GM23338 (cell line): ENCODE measurements around the gene AP1M2. TPM values are rescaled to one million over a fixed set of nuclear protein-coding genes. Genes with fewer than 3 reads are reported as not detected.

ENCODE experiments used
- ATAC-seq: fragments of 200-7000 bp; cut with Tn5 transposase; 3 replicates; pipeline ENCODE4 v1.9.1; 2020
- DNase-seq: peaks from one replicate; pipeline ENCODE4 v3.0.0-alpha.2; 2015; ENCODE audit warnings: low spot score
- H2AFZ ChIP-seq: fragments of 200-600 bp; sonication (generic); 2 replicates; pipeline ENCODE4 v1.8.0; 2016; ENCODE audit warnings: antibody characterized with exemption, mild to moderate bottlenecking, moderate library complexity
- H3F3A ChIP-seq: fragments of 200-600 bp; sonication (generic); replicated peaks from 2 replicates; pipeline ENCODE4 v1.8.0; 2017; ENCODE audit warnings: antibody characterized with exemption, mixed run types, low read depth
- H3K27ac ChIP-seq: fragments of 200-600 bp; sonication (generic); 2 replicates; pipeline ENCODE4 v1.6.1; 2016; ENCODE audit warnings: low read depth
- H3K27me3 ChIP-seq: fragments of 200-600 bp; sonication (generic); 2 replicates; pipeline ENCODE4 v1.8.0; 2016; ENCODE audit warnings: mild to moderate bottlenecking, mixed run types, moderate library complexity; ENCODE audit not compliant: insufficient read depth
- H3K36me3 ChIP-seq: fragments of 200-600 bp; sonication (generic); 2 replicates; pipeline ENCODE4 v1.8.0; 2016; ENCODE audit warnings: mild to moderate bottlenecking; ENCODE audit not compliant: insufficient read depth
- H3K4me1 ChIP-seq: fragments of 200-600 bp; sonication (generic); 2 replicates; pipeline ENCODE4 v1.8.0; 2016; ENCODE audit warnings: mild to moderate bottlenecking, moderate library complexity; ENCODE audit not compliant: insufficient read depth
- H3K4me2 ChIP-seq: fragments of 200-600 bp; sonication (generic); 2 replicates; pipeline ENCODE4 v1.7.1; 2017; ENCODE audit warnings: mixed run types
- H3K4me3 ChIP-seq: fragments of 200-600 bp; sonication (generic); 2 replicates; pipeline ENCODE4 v1.6.1; 2016; ENCODE audit warnings: mixed run types
- H3K79me2 ChIP-seq: fragments of 200-600 bp; sonication (generic); replicated peaks from 2 replicates; pipeline ENCODE4 v1.8.0; 2017; ENCODE audit warnings: mild to moderate bottlenecking; ENCODE audit not compliant: insufficient read depth
- H3K9me2 ChIP-seq: fragments of 200-600 bp; sonication (generic); 2 replicates; pipeline ENCODE4 v1.8.0; 2017; ENCODE audit not compliant: insufficient read depth
- H4K20me1 ChIP-seq: fragments of 200-600 bp; sonication (generic); replicated peaks from 2 replicates; pipeline ENCODE4 v1.8.0; 2017; ENCODE audit warnings: mild to moderate bottlenecking; ENCODE audit not compliant: insufficient read depth
- H3K27ac Mint-ChIP-seq: 2 replicates; pipeline ENCODE4 v1.8.0; 2020; ENCODE audit warnings: inconsistent platforms, mild to moderate bottlenecking, moderate library complexity, mixed read lengths
- H3K27me3 Mint-ChIP-seq: 3 replicates; pipeline ENCODE4 v1.8.0; 2022; ENCODE audit warnings: low read depth, mild to moderate bottlenecking, moderate library complexity, mixed read lengths, inconsistent platforms; ENCODE audit not compliant: insufficient read depth, poor library complexity
- H3K36me3 Mint-ChIP-seq: 3 replicates; pipeline ENCODE4 v1.8.0; 2021; ENCODE audit warnings: low read depth, mild to moderate bottlenecking, inconsistent platforms, moderate library complexity, mixed read lengths
- H3K4me1 Mint-ChIP-seq: 3 replicates; pipeline ENCODE4 v1.8.0; 2020; ENCODE audit warnings: mild to moderate bottlenecking, inconsistent platforms, mixed read lengths
- H3K4me3 Mint-ChIP-seq: 3 replicates; pipeline ENCODE4 v1.8.0; 2021; ENCODE audit warnings: moderate library complexity, mild to moderate bottlenecking, inconsistent platforms, mixed read lengths
- H3K9me3 Mint-ChIP-seq: 3 replicates; pipeline ENCODE4 v1.8.0; 2020; ENCODE audit warnings: moderate library complexity, mild to moderate bottlenecking, inconsistent platforms, mixed read lengths
- CREB1 ChIP-seq: fragments of 250-450 bp; sonication (Bioruptor Pico); IDR thresholded peaks from 2 replicates; pipeline ENCODE4 v1.5.0; 2020; ENCODE audit warnings: low read depth, mild to moderate bottlenecking, moderate library complexity
- CTCF ChIP-seq, 2 experiments: fragments of 200-600 bp in 1 of 2; sonication (generic) in 1 of 2; conservative IDR thresholded peaks; 2 replicates each; pipeline versions ENCODE4 v1.5.1 to v1.6.1; 2016 to 2017; ENCODE audit warnings: antibody characterized with exemption in 2 of 2, low read depth in 2 of 2, mild to moderate bottlenecking in 2 of 2, moderate library complexity in 1 of 2
- ETS1 ChIP-seq: IDR thresholded peaks from 2 replicates; pipeline ENCODE4 v1.6.1; 2016; ENCODE audit warnings: antibody characterized with exemption
- EZH2 ChIP-seq: fragments of 200-600 bp; sonication (generic); IDR thresholded peaks from one replicate; pipeline ENCODE4 v1.8.0; 2017; ENCODE audit warnings: antibody characterized with exemption, mild to moderate bottlenecking, low read depth; ENCODE audit not compliant: unreplicated experiment
- EZH2phosphoT487 ChIP-seq: fragments of 200-600 bp; sonication (generic); IDR thresholded peaks from one replicate; pipeline ENCODE4 v1.8.1; 2018; ENCODE audit warnings: antibody characterized with exemption; ENCODE audit not compliant: unreplicated experiment
- JUNB ChIP-seq: IDR thresholded peaks from one replicate; pipeline ENCODE4 v1.6.1; 2016; ENCODE audit warnings: antibody characterized with exemption; ENCODE audit not compliant: unreplicated experiment
- NANOG ChIP-seq: IDR thresholded peaks from 2 replicates; pipeline ENCODE4 v1.6.1; 2016; ENCODE audit warnings: antibody characterized with exemption, borderline replicate concordance
- POLR2AphosphoS5 ChIP-seq: IDR thresholded peaks from 2 replicates; pipeline ENCODE4 v1.6.1; 2016; ENCODE audit warnings: antibody characterized with exemption, low read depth
- REST ChIP-seq: IDR thresholded peaks from one replicate; pipeline ENCODE4 v1.6.1; 2018; ENCODE audit warnings: antibody characterized with exemption; ENCODE audit not compliant: unreplicated experiment
- STAT1 ChIP-seq: IDR thresholded peaks from one replicate; pipeline ENCODE4 v1.6.1; 2016; ENCODE audit warnings: antibody characterized with exemption; ENCODE audit not compliant: unreplicated experiment
- ZNF114 ChIP-seq: fragments of 250-450 bp; sonication (Bioruptor Pico); IDR thresholded peaks from 2 replicates; pipeline ENCODE4 v1.5.0; 2020; ENCODE audit warnings: mild to moderate bottlenecking, moderate library complexity
- ZNF331 ChIP-seq: fragments of 250-450 bp; sonication (Bioruptor Pico); IDR thresholded peaks from 2 replicates; pipeline ENCODE4 v1.5.0; 2020; ENCODE audit warnings: low read depth, mild to moderate bottlenecking, moderate library complexity
- ZNF462 ChIP-seq: fragments of 250-450 bp; sonication (Bioruptor Pico); IDR thresholded peaks from 2 replicates; pipeline ENCODE4 v1.5.0; 2020; ENCODE audit warnings: mild to moderate bottlenecking, moderate library complexity
- polyA plus RNA-seq: library from polyadenylated mRNA; unstranded; fragments of >200 nt; fragmentation: Nextera tagmentation; extraction: Ambion mirVana; gene quantifications from 2 replicates; pipeline ENCODE4 v1.2.1, GENCODE V29; 2016
- total RNA-seq: library from RNA; depleted of rRNA; stranded (reverse); fragments of >200 nt; shearing (Covaris generic); gene quantifications from 2 replicates; pipeline ENCODE4 v1.2.3, GENCODE V29; 2014

The AP1M2 gene
- total and polyA plus RNA-seq, 2 experiments from 2014 or later: 128 to 165 TPM

GRCh38 chr19:10615429-10616023 lies 28.4 kb upstream of the AP1M2 start:
- Histone ChIP-seq H3F3A (no peaks in the 10 kb centered on the region), H3K79me2 (peaks cover 5% of the 10 kb centered on the region; the same call in 1 of the 2 replicates), H4K20me1 (peaks cover 4% of the 10 kb centered on the region; the same call in 1 of the 2 replicates), H3K27ac (no peak overlapping the region), H2AFZ (no peak overlapping the region), H3K4me1 (no peaks in the 10 kb centered on the region), H3K4me3 (no peak overlapping the region), H3K4me2 (no peak overlapping the region), H3K9me2 (no peaks in the 10 kb centered on the region), H3K36me3 (no peaks in the 10 kb centered on the region), H3K27me3 (no peaks in the 10 kb centered on the region)
- Mint-ChIP-seq H3K27ac (no peak overlapping the region), H3K27me3 (peaks cover 6% of the 10 kb centered on the region), H3K4me3 (no peak overlapping the region), H3K36me3 (no peaks in the 10 kb centered on the region; the same call in 2 of the 3 replicates), H3K4me1 (no peaks in the 10 kb centered on the region; the same call in 2 of the 3 replicates), H3K9me3 (no peaks in the 10 kb centered on the region)
- ATAC-seq: no peak
- DNase-seq: no peak
- TF ChIP-seq ZNF331 (CRISPR knock-in tag): no peak
- no peak for TF ChIP-seq EZH2
- no peak for TF ChIP-seq STAT1
- no peak for TF ChIP-seq CREB1 (CRISPR knock-in tag)
- no peak for TF ChIP-seq EZH2phosphoT487
- TF ChIP-seq JUNB: no peak
- TF ChIP-seq ETS1: no peak
- no peak for TF ChIP-seq REST
- no peak for TF ChIP-seq ZNF462
- no peak for TF ChIP-seq POLR2AphosphoS5
- TF ChIP-seq NANOG: no peak
- no peak for TF ChIP-seq CTCF (conservative IDR thresholded peaks at IDR 0.05; ENCODE audit: low read depth in 2 of 2)
- no peak for TF ChIP-seq ZNF114 (CRISPR knock-in tag)
